ENCODE measurements around the gene ARHGAP15. TPM values are rescaled to one million over a fixed set of nuclear protein-coding genes. Genes with fewer than 3 reads are reported as not detected.

ARHGAP15 gene
- total RNA-seq, 4 donors from 2014 or later = 0.80 to 53.1 (median 12.7) TPM

DNA sequence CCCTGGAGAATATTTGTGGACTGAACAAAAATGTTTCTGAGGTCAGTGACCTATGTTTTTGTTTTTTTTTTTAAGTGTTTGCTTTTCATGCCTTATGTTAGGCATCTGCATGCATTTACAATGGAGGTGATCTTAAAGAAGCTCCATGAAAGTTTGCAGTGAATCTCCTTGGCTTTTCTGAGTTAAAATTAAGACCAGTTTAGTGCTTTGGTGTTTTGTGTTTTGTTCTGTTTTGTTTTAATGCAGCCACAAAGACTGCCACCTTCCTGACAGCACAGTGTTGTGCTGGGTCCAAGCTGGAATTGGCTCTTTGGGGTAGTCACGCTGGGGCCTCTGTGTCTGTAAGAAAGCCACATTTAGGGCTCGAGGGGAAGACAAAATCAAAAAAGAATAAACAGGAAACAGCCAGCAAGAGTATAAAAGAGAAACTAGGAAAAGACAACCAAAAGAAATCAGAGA, 396.2 kb downstream of the ARHGAP15 start:
- H3K36me3 ChIP-seq = no peaks in the 10 kb centered on the region
- peaks cover 0 to 10% (median 0%) of the 10 kb centered on the region in 4 donors for H3K4me1 ChIP-seq
- peak overlapping the region; percentile 25 to 58 (median 34) for H3K27ac ChIP-seq
- 46 to 47% methylated on average over 2 of the region's 2 CpGs for WGBS, 2 donors (ENCODE audit: low coverage in 1 of 2)
- TF ChIP-seq POLR2AphosphoS5 (IDR thresholded peaks at IDR 0.05) = no peak
- no peak for TF ChIP-seq CTCF (IDR thresholded peaks at IDR 0.05)
- TF ChIP-seq EP300 (IDR thresholded peaks at IDR 0.05; ENCODE audit: low read depth) = no peak
- TF ChIP-seq POLR2A (IDR thresholded peaks at IDR 0.05) = no peak
- no peak overlapping the region for H3K4me3 ChIP-seq
- in situ Hi-C loops (cut with MboI; ENCODE audit: low pct_ligation_motif_present in 1 of 4, low pct_unique_long_range_greater_than_20kb in 1 of 4, low sequenced_read_pairs in 3 of 4) = no loop called here
- H3K9me3 ChIP-seq = no peaks in the 10 kb centered on the region
- intact Hi-C loops (cut with DNase I; ENCODE audit: low total_unique reads) = no loop called here
- DNase-seq = no peak
- no peaks in the 10 kb centered on the region for H3K27me3 ChIP-seq

DNA sequence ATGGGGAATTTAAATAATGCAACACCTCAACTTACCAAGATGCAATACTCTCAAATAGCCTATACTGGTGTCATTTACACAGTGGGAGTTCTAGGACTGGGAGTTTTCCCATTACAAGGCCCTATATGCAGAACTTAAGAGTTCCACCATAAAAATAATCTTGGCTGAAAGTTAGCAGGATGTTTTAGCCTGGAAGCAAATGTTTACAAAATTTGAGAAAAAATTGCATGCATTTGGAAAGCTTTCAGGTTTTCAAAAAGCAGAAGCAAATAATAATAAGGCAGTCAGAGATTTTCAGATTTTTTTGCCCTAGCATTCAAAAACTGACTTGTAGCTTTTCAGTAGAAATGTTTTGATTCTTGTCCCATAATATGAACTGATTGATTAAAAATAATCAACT, 397.3 kb downstream of the ARHGAP15 start:
- in situ Hi-C loops (cut with MboI; ENCODE audit: low pct_ligation_motif_present in 1 of 4, low pct_unique_long_range_greater_than_20kb in 1 of 4, low sequenced_read_pairs in 3 of 4) (no loop called here), intact Hi-C loops (cut with DNase I; ENCODE audit: low total_unique reads) (no loop called here)
- no peak for DNase-seq
- H3K9me3 ChIP-seq = no peaks in the 10 kb centered on the region
- no peaks in the 10 kb centered on the region for H3K27me3 ChIP-seq
- peak overlapping the region in 1 of 4 donors; percentile 58 for H3K27ac ChIP-seq
- no peak overlapping the region for H3K4me3 ChIP-seq
- H3K36me3 ChIP-seq = no peaks in the 10 kb centered on the region
- no peak for TF ChIP-seq POLR2AphosphoS5 (IDR thresholded peaks at IDR 0.05)
- no peak for TF ChIP-seq EP300 (IDR thresholded peaks at IDR 0.05; ENCODE audit: low read depth)
- TF ChIP-seq CTCF (IDR thresholded peaks at IDR 0.05) = no peak
- no peak for TF ChIP-seq POLR2A (IDR thresholded peaks at IDR 0.05)
- peaks cover 0 to 10% (median 0%) of the 10 kb centered on the region in 4 donors for H3K4me1 ChIP-seq

DNA sequence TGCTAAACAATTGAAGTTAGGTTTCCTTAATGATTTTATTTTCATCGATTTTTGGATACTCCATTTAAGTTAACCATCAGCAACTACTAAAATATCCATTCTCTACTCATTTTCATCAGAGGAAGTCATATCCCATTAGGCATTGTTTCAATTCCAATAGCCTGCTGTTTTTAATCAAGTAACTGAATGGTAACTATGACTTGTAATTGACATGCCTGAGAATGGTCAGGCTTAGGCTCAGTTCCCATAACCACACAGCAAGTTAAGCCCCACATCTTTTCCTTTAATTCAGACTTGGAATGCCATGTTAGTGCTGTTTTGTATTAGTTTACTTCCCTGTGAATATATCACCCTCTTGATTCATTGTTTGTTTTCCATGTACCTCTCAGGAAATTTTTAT, 398.8 kb downstream of the ARHGAP15 start:
- peaks cover 0 to 10% (median 0%) of the 10 kb centered on the region in 4 donors for H3K4me1 ChIP-seq
- no peak overlapping the region for H3K4me3 ChIP-seq
- H3K9me3 ChIP-seq = no peaks in the 10 kb centered on the region
- no peak for TF ChIP-seq POLR2A (IDR thresholded peaks at IDR 0.05)
- no peak for TF ChIP-seq EP300 (IDR thresholded peaks at IDR 0.05; ENCODE audit: low read depth)
- TF ChIP-seq POLR2AphosphoS5 (IDR thresholded peaks at IDR 0.05) = no peak
- no peak for TF ChIP-seq CTCF (IDR thresholded peaks at IDR 0.05)
- H3K36me3 ChIP-seq = no peaks in the 10 kb centered on the region
- no peak for DNase-seq
- in situ Hi-C loops (cut with MboI; ENCODE audit: low pct_ligation_motif_present in 1 of 4, low pct_unique_long_range_greater_than_20kb in 1 of 4, low sequenced_read_pairs in 3 of 4) = no loop called here
- WGBS, 2 donors (ENCODE audit: low coverage in 1 of 2) = 0 to 93% methylated on average over 1 of the region's 1 CpG
- H3K27me3 ChIP-seq = no peaks in the 10 kb centered on the region
- no peak overlapping the region for H3K27ac ChIP-seq
- intact Hi-C loops (cut with DNase I; ENCODE audit: low total_unique reads) = no loop called here

GRCh38 chr2:143529118-143529720, 400.0 kb downstream of the ARHGAP15 start:
- DNase-seq = no peak
- Histone ChIP-seq H3K9me3 (no peaks in the 10 kb centered on the region), H3K36me3 (no peaks in the 10 kb centered on the region), H3K4me3 (no peak overlapping the region), H3K27ac (peak overlapping the region in 1 of 4 donors; percentile 13), H3K27me3 (no peaks in the 10 kb centered on the region), H3K4me1 (peaks cover 0 to 6% (median 0%) of the 10 kb centered on the region in 4 donors)
- intact Hi-C loops (cut with DNase I; ENCODE audit: low total_unique reads) = no loop called here
- no peak for TF ChIP-seq POLR2A (IDR thresholded peaks at IDR 0.05)
- no peak for TF ChIP-seq POLR2AphosphoS5 (IDR thresholded peaks at IDR 0.05)
- no peak for TF ChIP-seq EP300 (IDR thresholded peaks at IDR 0.05; ENCODE audit: low read depth)
- no peak for TF ChIP-seq CTCF (IDR thresholded peaks at IDR 0.05)
- WGBS, 2 donors (ENCODE audit: low coverage in 1 of 2) = 92 to 100% methylated on average over 1 of the region's 1 CpG
- in situ Hi-C loops (cut with MboI; ENCODE audit: low pct_ligation_motif_present in 1 of 4, low pct_unique_long_range_greater_than_20kb in 1 of 4, low sequenced_read_pairs in 3 of 4) = no loop called here

All from transverse colon (tissue), 4 donors.